Common myeloid progenitor, CD34-positive (primary cell): ENCODE results near the gene TCEAL9.

Source experiments
- CTCF ChIA-PET: fragments of 350-600 bp; sonication (Branson Sonifier 250); formaldehyde crosslinking; loops from one replicate; lab custom pipeline; 2021; ENCODE audit warnings: antibody characterized with exemption; lab: Charles Lee
- POLR2A ChIA-PET: fragments of 350-600 bp; sonication (Branson Sonifier 250); formaldehyde crosslinking; loops from one replicate; lab custom pipeline; 2021; ENCODE audit warnings: antibody characterized with exemption; lab: Charles Lee
- DNase-seq, 3 donors: peaks; one replicate each; pipeline versions ENCODE4 v3.0.0 to v3.0.0-alpha.2; 2013
- H3K27ac ChIP-seq, 2 experiments: 1 replicate in 1 of 2; 2 replicates in 1 of 2; pipeline ENCODE4 v1.7.0; 2013; ENCODE audit warnings: inconsistent platforms in 2 of 2, low read length in 2 of 2, mild to moderate bottlenecking in 2 of 2, low read depth in 1 of 2, moderate library complexity in 1 of 2; ENCODE audit not compliant: severe bottlenecking in 2 of 2, insufficient read depth in 1 of 2, poor library complexity in 1 of 2
- H3K27me3 ChIP-seq, 5 experiments: replicated peaks in 2 of 5; 1 replicate in 3 of 5; 2 replicates in 2 of 5; pipeline versions ENCODE4 v1.6.1 to v1.7.0; 2013; ENCODE audit warnings: low read length in 4 of 5, mild to moderate bottlenecking in 2 of 5, moderate library complexity in 2 of 5, inconsistent platforms in 1 of 5; ENCODE audit not compliant: insufficient read depth in 5 of 5, control insufficient read depth in 4 of 5
- H3K36me3 ChIP-seq, 4 experiments: 1 replicate in 2 of 4; 2 replicates in 2 of 4; pipeline versions ENCODE4 v1.6.1 to v1.7.0; 2013; ENCODE audit warnings: low read length in 3 of 4, control low read depth in 1 of 4, mild to moderate bottlenecking in 1 of 4; ENCODE audit not compliant: control insufficient read depth in 4 of 4, insufficient read depth in 4 of 4
- H3K4me1 ChIP-seq, 4 experiments: 1 replicate in 3 of 4; 2 replicates in 1 of 4; pipeline versions ENCODE4 v1.6.1 to v1.7.1; 2013; ENCODE audit warnings: low read length in 3 of 4, mild to moderate bottlenecking in 3 of 4, control low read depth in 1 of 4, inconsistent platforms in 1 of 4, moderate library complexity in 1 of 4; ENCODE audit not compliant: control insufficient read depth in 4 of 4, insufficient read depth in 4 of 4; ENCODE audit errors: control extremely low read depth in 1 of 4
- H3K4me3 ChIP-seq, 7 experiments: 1 replicate in 4 of 7; 2 replicates in 3 of 7; pipeline versions ENCODE4 v1.5.1 to v1.7.0; 2013; ENCODE audit warnings: mild to moderate bottlenecking in 7 of 7, low read length in 6 of 7, moderate library complexity in 6 of 7, inconsistent platforms in 2 of 7, low read depth in 2 of 7, control low read depth in 1 of 7; ENCODE audit not compliant: insufficient read depth in 4 of 7, control insufficient read depth in 1 of 7; ENCODE audit errors: extremely low read depth in 1 of 7
- H3K9me3 ChIP-seq, 5 experiments: 1 replicate in 4 of 5; 2 replicates in 1 of 5; pipeline versions ENCODE4 v1.6.1 to v1.7.1; 2013; ENCODE audit warnings: low read length in 4 of 5, mild to moderate bottlenecking in 2 of 5, inconsistent platforms in 1 of 5, low read depth in 1 of 5, moderate library complexity in 1 of 5; ENCODE audit not compliant: control insufficient read depth in 4 of 5, insufficient read depth in 2 of 5; ENCODE audit errors: control extremely low read depth in 1 of 5
- WGBS: methylation state at CpG from one replicate; pipeline ENCODE4 v1.1.5; 2013; ENCODE audit not compliant: insufficient coverage; 5-methylcytosine and 5-hydroxymethylcytosine counted together

The TCEAL9 gene

GRCh38 chrX:103360092-103360491, 3.8 kb downstream of the TCEAL9 start:
- DNase-seq, result peak; percentile 47 to 85 (median 76)
- H3K27ac ChIP-seq, result no peak overlapping the region
- peaks cover 0 to 14% (median 0%) of the 10 kb centered on the region in 5 experiments for H3K27me3 ChIP-seq
- no CpG with 5 or more reads among the region's 2 CpGs for whole genome bisulfite sequencing
- no peaks in the 10 kb centered on the region for H3K9me3 ChIP-seq
- ChIA-PET CTCF (interaction anchor here (0.7 kb wide), 1 partner anchor 588 kb away, joined by 3 read pairs; no protein-coding TSS in a partner anchor), POLR2A (no interaction called here)
- H3K4me3 ChIP-seq, result no peak overlapping the region
- H3K36me3 ChIP-seq, result no peaks in the 10 kb centered on the region
- H3K4me1 ChIP-seq, result peaks cover 0 to 12% (median 3%) of the 10 kb centered on the region in 4 experiments

- Histone ChIP-seq H3K9me3 (no peaks in the 10 kb centered on the region), H3K27ac (no peak overlapping the region), H3K27me3 (peaks cover 0 to 14% (median 0%) of the 10 kb centered on the region in 5 experiments), H3K4me3 (no peak overlapping the region), H3K36me3 (no peaks in the 10 kb centered on the region), H3K4me1 (peaks cover 0 to 11% (median 3%) of the 10 kb centered on the region in 4 experiments)
- ChIA-PET CTCF (no interaction called here), POLR2A (no interaction called here)
- DNase-seq, result peak in 1 of 3 donors; percentile 16
- 51% methylated on average over 2 of the region's 2 CpGs for WGBS
Measured at GRCh38 chrX:103360916-103361315, 4.6 kb downstream of the TCEAL9 start.

DNA sequence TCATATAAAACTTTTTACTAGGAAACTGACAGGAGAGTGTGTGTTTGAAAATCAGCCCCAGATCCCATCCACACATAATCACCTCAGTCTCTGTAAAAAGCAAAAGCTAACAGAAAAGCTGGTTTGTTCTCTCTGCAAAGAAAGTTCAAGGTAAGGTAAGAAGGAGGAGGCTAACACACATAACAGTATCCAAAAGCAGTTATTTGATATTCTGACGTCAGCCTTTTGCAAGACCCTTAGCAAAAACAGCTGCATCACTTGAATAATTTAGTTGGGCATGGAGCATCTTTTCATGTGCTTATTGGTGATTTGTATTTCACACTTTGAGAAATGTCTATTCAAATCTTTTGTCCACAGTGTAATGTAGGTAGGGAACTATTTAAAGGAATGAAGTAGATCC, 5.5 kb downstream of the TCEAL9 start:
- ChIA-PET CTCF (no interaction called here), POLR2A (no interaction called here)
- no peaks in the 10 kb centered on the region for H3K36me3 ChIP-seq
- no peaks in the 10 kb centered on the region for H3K9me3 ChIP-seq
- no peak for DNase-seq
- H3K4me3 ChIP-seq, result no peak overlapping the region
- no CpG with 5 or more reads among the region's 1 CpG for WGBS
- H3K4me1 ChIP-seq, result peaks cover 0 to 9% (median 3%) of the 10 kb centered on the region in 4 experiments
- H3K27ac ChIP-seq, result no peak overlapping the region
- peaks cover 0 to 8% (median 0%) of the 10 kb centered on the region in 5 experiments for H3K27me3 ChIP-seq

- H3K27ac ChIP-seq, result no peak overlapping the region
- no peaks in the 10 kb centered on the region for H3K9me3 ChIP-seq
- H3K36me3 ChIP-seq, result no peaks in the 10 kb centered on the region
- WGBS, result no CpG with 5 or more reads among the region's 1 CpG
- no peak overlapping the region for H3K4me3 ChIP-seq
- ChIA-PET CTCF (no interaction called here), POLR2A (no interaction called here)
- DNase-seq, result no peak
- H3K4me1 ChIP-seq, result peaks cover 0 to 11% (median 5%) of the 10 kb centered on the region in 4 experiments
- peaks cover 0 to under 1% (median 0%) of the 10 kb centered on the region in 5 experiments for H3K27me3 ChIP-seq
Measured at GRCh38 chrX:103362474-103362873, 6.2 kb downstream of the TCEAL9 start.

DNA sequence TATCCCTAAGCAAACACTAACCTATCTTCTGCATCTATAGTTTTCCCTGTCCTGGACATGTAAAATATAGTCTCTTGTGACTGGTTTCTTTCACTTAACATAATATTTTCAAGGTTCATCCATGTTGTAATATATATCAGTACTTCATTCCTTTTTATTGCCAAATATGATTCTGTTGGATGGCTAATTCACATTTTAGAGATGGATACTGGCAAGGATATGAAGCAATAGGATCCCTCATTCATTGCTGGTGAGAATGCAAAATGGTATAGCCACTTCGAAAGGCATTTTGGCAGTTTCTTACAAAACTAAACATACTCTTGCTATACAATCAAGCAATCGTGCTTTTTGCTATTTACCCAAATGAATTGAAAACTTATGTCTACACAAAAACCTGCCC, 6.7 kb downstream of the TCEAL9 start:
- no peak for DNase-seq
- 89% methylated on average over 1 of the region's 2 CpGs for WGBS
- Histone ChIP-seq H3K36me3 (no peaks in the 10 kb centered on the region), H3K4me1 (peaks cover 0 to 16% (median 8%) of the 10 kb centered on the region in 4 experiments), H3K4me3 (no peak overlapping the region), H3K27ac (no peak overlapping the region), H3K9me3 (no peaks in the 10 kb centered on the region), H3K27me3 (no peaks in the 10 kb centered on the region)
- ChIA-PET CTCF (no interaction called here), POLR2A (no interaction called here)

- Histone ChIP-seq H3K4me1 (peaks cover 0 to 16% (median 5%) of the 10 kb centered on the region in 4 experiments), H3K27ac (no peak overlapping the region), H3K36me3 (no peaks in the 10 kb centered on the region), H3K9me3 (no peaks in the 10 kb centered on the region), H3K4me3 (no peak overlapping the region), H3K27me3 (no peaks in the 10 kb centered on the region)
- 90% methylated on average over 1 of the region's 1 CpG for WGBS
- ChIA-PET CTCF (interaction anchor here (1.2 to 1.6 kb wide), 2 partner anchors 8 to 18 kb away, joined by 4 read pairs; partner anchors contain the start of gene BEX3), POLR2A (no interaction called here)
- no peak for DNase-seq
Measured at GRCh38 chrX:103367502-103367901, 11.2 kb downstream of the TCEAL9 start.

- Histone ChIP-seq H3K9me3 (no peaks in the 10 kb centered on the region), H3K36me3 (no peaks in the 10 kb centered on the region), H3K4me1 (peaks cover 0 to 16% (median 5%) of the 10 kb centered on the region in 4 experiments), H3K27ac (no peak overlapping the region), H3K27me3 (no peaks in the 10 kb centered on the region), H3K4me3 (no peak overlapping the region)
- DNase-seq, result no peak
- CTCF ChIA-PET, result no interaction called here
- POLR2A ChIA-PET, result no interaction called here
Measured at GRCh38 chrX:103369479-103369878, 13.2 kb downstream of the TCEAL9 start.
